GM12878 (cell line): ENCODE measurements around the gene PCSK6. TPM values are rescaled to one million over a fixed set of nuclear protein-coding genes. Genes with fewer than 3 reads are reported as not detected.

Source experiments
- ATAC-seq: fragments of 200-7000 bp; cut with Tn5 transposase; 3 replicates; pipeline ENCODE4 v1.9.1; 2020; ENCODE audit warnings: mild to moderate bottlenecking, moderate library complexity
- BruUV-seq: library from RNA; stranded (reverse); fragments of 400-500 nt; replicated peaks from 2 replicates; lab custom pipeline; 2021; lab: Mats Ljungman, UMichigan
- CTCF ChIA-PET: fragments of 300-600 bp; sonication (Branson Sonifier 250); formaldehyde crosslinking; extraction: SDS; loops from one replicate; lab custom pipeline; 2021; ENCODE audit warnings: inconsistent platforms; lab: Yijun Ruan, JAX
- POLR2A ChIA-PET: fragments of 350-600 bp; formaldehyde crosslinking; extraction: SDS; loops from one replicate; lab custom pipeline; 2021; ENCODE audit warnings: inconsistent platforms; lab: Charles Lee
- RAD21 ChIA-PET: fragments of 300-600 bp; sonication (Branson Sonifier 250); formaldehyde crosslinking; loops from one replicate; lab custom pipeline; 2023; ENCODE audit warnings: antibody characterized with exemption; ENCODE audit not compliant: unreplicated experiment; lab: Charles Lee
- SMC1A ChIA-PET: fragments of 300-600 bp; sonication (Branson Sonifier 250); formaldehyde crosslinking; loops from one replicate; lab custom pipeline; 2023; ENCODE audit not compliant: unreplicated experiment, uncharacterized antibody; lab: Charles Lee
- DNase-seq: peaks from one replicate; pipeline ENCODE4 v3.0.0-alpha.2; 2011; ENCODE audit warnings: low read depth, low spot score
- FAIRE-seq: peaks from 3 replicates; lab custom pipeline; 2011; peaks lifted over from hg19 to GRCh38; lab: Jason Lieb, UNC
- H2AFZ ChIP-seq: 2 replicates; pipeline ENCODE4 v1.6.0; 2011; ENCODE audit warnings: low read depth, low read length, control low read depth; ENCODE audit not compliant: control insufficient read depth
- H3K27ac ChIP-seq: 2 replicates; pipeline ENCODE4 v1.5.1; 2011; ENCODE audit warnings: control low read depth; ENCODE audit not compliant: control insufficient read depth, insufficient read depth
- H3K27me3 ChIP-seq, 2 experiments: replicated peaks in 1 of 2; 2 replicates each; pipeline versions ENCODE4 v1.6.0 to v1.6.1; 2011; ENCODE audit warnings: low read length in 1 of 2; ENCODE audit not compliant: control insufficient read depth in 2 of 2, insufficient read depth in 2 of 2
- H3K36me3 ChIP-seq, 2 experiments: 2 replicates each; pipeline ENCODE4 v1.5.1; 2011; ENCODE audit warnings: low read length in 1 of 2; ENCODE audit not compliant: control insufficient read depth in 2 of 2, insufficient read depth in 2 of 2
- H3K4me1 ChIP-seq: 2 replicates; pipeline ENCODE4 v1.6.1; 2011; ENCODE audit warnings: mild to moderate bottlenecking, low read length, moderate library complexity, mixed read lengths; ENCODE audit not compliant: control insufficient read depth, insufficient read depth
- H3K4me2 ChIP-seq: 2 replicates; pipeline ENCODE4 v1.6.0; 2011; ENCODE audit warnings: control low read depth; ENCODE audit not compliant: control insufficient read depth, insufficient read depth
- H3K4me3 ChIP-seq: fragments of 200-600 bp; sonication (generic); 2 replicates; pipeline ENCODE4 v1.5.1; 2016
- H3K79me2 ChIP-seq: 2 replicates; pipeline ENCODE4 v1.6.0; 2011; ENCODE audit warnings: low read length; ENCODE audit not compliant: control insufficient read depth, insufficient read depth
- H3K9ac ChIP-seq: 2 replicates; pipeline ENCODE4 v1.8.0; 2011; ENCODE audit warnings: low read length, control low read depth, mixed read lengths; ENCODE audit not compliant: control insufficient read depth, insufficient read depth
- H3K9me3 ChIP-seq: replicated peaks from 3 replicates; pipeline ENCODE4 v1.5.1; 2011; ENCODE audit warnings: mild to moderate bottlenecking, low read length; ENCODE audit not compliant: control insufficient read depth, insufficient read depth
- H4K20me1 ChIP-seq: 2 replicates; pipeline ENCODE4 v1.6.0; 2011; ENCODE audit not compliant: control insufficient read depth, insufficient read depth
- PKNOX1 ChIP-seq: fragments of 450-650 bp; IDR thresholded peaks from 2 replicates; pipeline ENCODE4 v1.6.1; 2016; ENCODE audit warnings: mild to moderate bottlenecking
- SIX5 ChIP-seq: IDR thresholded peaks from 2 replicates; pipeline ENCODE4 v1.6.1; 2011; ENCODE audit warnings: mild to moderate bottlenecking, low read depth, low read length, moderate library complexity; ENCODE audit not compliant: severe bottlenecking
- WGBS: methylation state at CpG from one replicate; pipeline ENCODE4 v1.1.6; 2016; ENCODE audit warnings: low lambda C conversion rate; ENCODE audit not compliant: insufficient replicate concordance, insufficient coverage; ENCODE audit errors: missing lambda C conversion rate; 5-methylcytosine and 5-hydroxymethylcytosine counted together
- in situ Hi-C: fragments of 300-500 bp; cut with MboI; formaldehyde crosslinking; loops from 9 replicates; pipeline ENCODE4 v1.14.3; 2018; ENCODE audit warnings: mixed read lengths
- intact Hi-C: fragments of 100-400 bp; cut with micrococcal nuclease; formaldehyde crosslinking; loops from one replicate; pipeline ENCODE4 v1.14.2; 2022; ENCODE audit not compliant: unreplicated experiment
- polyA plus RNA-seq, 11 experiments: library from polyadenylated mRNA; depleted of rRNA in 4 of 11; unstranded in 6 of 11; stranded (reverse) in 5 of 11; fragments of >200 nt; fragmentation: Nextera tagmentation in 4 of 11; fragmentation: Illumina TruSeq in 1 of 11; extraction: Ambion mirVana in 4 of 11; extraction: Trizol in 1 of 11; gene quantifications; 1 replicate in 1 of 11; 2 replicates in 10 of 11; pipeline versions ENCODE4 v1.2.1 to v1.2.3, GENCODE V29; 2011 to 2016; ENCODE audit warnings: inconsistent platforms in 2 of 11, missing spikeins in 2 of 11, low read depth in 1 of 11
- total RNA-seq, 4 experiments: library from RNA; depleted of rRNA in 3 of 4; stranded (reverse); fragments of >200 nt in 3 of 4; fragmentation: Illumina TruSeq in 1 of 4; extraction: Trizol in 1 of 4; gene quantifications; 2 replicates each; pipeline versions ENCODE4 v1.2.1 to v1.2.3, GENCODE V29; 2013 to 2021

Gene PCSK6
- total and polyA plus RNA-seq, 10 of the 15 experiments (the other 5 are each of a cell fraction or from before 2014, with no cell fraction given): 0.19 to 0.67 (median 0.25) TPM; not detected in 4

- CTCF ChIA-PET: interaction anchor here (0.9 to 2.0 kb wide), 4 partner anchors 10 to 204 kb away, joined by 3 to 7 read pairs (median 4); no protein-coding TSS in a partner anchor
- 15% methylated on average over 4 of the region's 4 CpGs for WGBS
- H3K27ac ChIP-seq: no peak overlapping the region
- H3K4me3 ChIP-seq: no peak overlapping the region
- H4K20me1 ChIP-seq: no peaks in the 10 kb centered on the region
- no peaks in the 10 kb centered on the region for H3K9me3 ChIP-seq
- in situ Hi-C loops: loop anchor here (5.0 kb wide), 1 partner anchor 199 kb away; no protein-coding TSS in a partner anchor
- no peak overlapping the region; the same call in 1 of the 2 replicates for H2AFZ ChIP-seq
- H3K9ac ChIP-seq: no peak overlapping the region
- no peak for ATAC-seq
- H3K4me1 ChIP-seq: peaks cover 8% of the 10 kb centered on the region
- no TSS peak for BruUV-seq
- H3K79me2 ChIP-seq: no peaks in the 10 kb centered on the region
- TF ChIP-seq SIX5 (no peak), PKNOX1 (0 out of 2 replicates have a peak, but pooled peaks have one; percentile 18)
- RAD21 ChIA-PET: no interaction called here
- no peak overlapping the region for H3K4me2 ChIP-seq
- SMC1A ChIA-PET: interaction anchor here (1.2 kb wide), 1 partner anchor 197 kb away, joined by 3 read pairs; no protein-coding TSS in a partner anchor
- intact Hi-C loops: loop anchor here (5.0 kb wide), 1 partner anchor 199 kb away; no protein-coding TSS in a partner anchor
- no peaks in the 10 kb centered on the region; a peak in 3 of 4 replicates for H3K27me3 ChIP-seq
- FAIRE-seq: peak; percentile 57
- no peak for DNase-seq
- POLR2A ChIA-PET: no interaction called here
- H3K36me3 ChIP-seq: no peaks in the 10 kb centered on the region
Observed at GRCh38 chr15:101500865-101501551, 11.5 kb upstream of the PCSK6 start.
